Caco-2 (cell line): ENCODE results near the gene ELF1. TPM values are rescaled to one million over a fixed set of nuclear protein-coding genes. Genes with fewer than 3 reads are reported as not detected.
A peak's percentile ranks its signal among the peaks of the same experiment; 100 is the strongest.

Experiments used
- BruUV-seq: library from RNA; stranded (reverse); fragments of 400-500 nt; replicated peaks from 2 replicates; lab custom pipeline; 2021; lab: Mats Ljungman, UMichigan
- CTCF ChIA-PET: fragments of 300-600 bp; sonication (Branson Sonifier 250); formaldehyde crosslinking; loops from one replicate; lab custom pipeline; 2022; ENCODE audit warnings: antibody characterized with exemption; lab: Charles Lee
- POLR2A ChIA-PET: fragments of 300-600 bp; sonication (Branson Sonifier 250); formaldehyde crosslinking; loops from one replicate; lab custom pipeline; 2022; ENCODE audit warnings: antibody characterized with exemption; lab: Charles Lee
- DNase-seq, 2 experiments: peaks; one replicate each; pipeline versions ENCODE4 v3.0.0 to v3.0.0-alpha.2; 2020 to 2022
- H3K27me3 ChIP-seq: replicated peaks from 2 replicates; pipeline ENCODE4 v1.6.0; 2011; ENCODE audit warnings: low read length; ENCODE audit not compliant: control insufficient read depth, insufficient read depth
- H3K36me3 ChIP-seq: 2 replicates; pipeline ENCODE4 v1.5.1; 2011; ENCODE audit warnings: low read length; ENCODE audit not compliant: control insufficient read depth, insufficient read depth
- H3K4me1 ChIP-seq: fragments of 250-450 bp; sonication (Bioruptor Pico); 2 replicates; pipeline ENCODE4 v1.5.1; 2020; ENCODE audit warnings: mild to moderate bottlenecking
- H3K4me3 ChIP-seq: 2 replicates; pipeline ENCODE4 v1.5.1; 2011; ENCODE audit warnings: low read depth, mild to moderate bottlenecking, control low read depth, low read length
- H3K9me3 ChIP-seq: fragments of 250-450 bp; sonication (Bioruptor Pico); 2 replicates; pipeline ENCODE4 v1.5.1; 2020; ENCODE audit warnings: mild to moderate bottlenecking, moderate library complexity
- H3K27ac Mint-ChIP-seq: one replicate; pipeline ENCODE4 v1.8.0; 2022; ENCODE audit warnings: mixed read lengths; ENCODE audit not compliant: unreplicated experiment
- H3K27me3 Mint-ChIP-seq: one replicate; pipeline ENCODE4 v1.8.0; 2022; ENCODE audit warnings: mixed read lengths; ENCODE audit not compliant: insufficient read depth, unreplicated experiment
- H3K36me3 Mint-ChIP-seq: one replicate; pipeline ENCODE4 v1.8.0; 2022; ENCODE audit warnings: mild to moderate bottlenecking, mixed read lengths; ENCODE audit not compliant: insufficient read depth, unreplicated experiment
- H3K4me1 Mint-ChIP-seq: one replicate; pipeline ENCODE4 v1.8.0; 2022; ENCODE audit warnings: low read depth, mixed read lengths; ENCODE audit not compliant: unreplicated experiment
- H3K4me3 Mint-ChIP-seq: one replicate; pipeline ENCODE4 v1.8.0; 2022; ENCODE audit warnings: mild to moderate bottlenecking, moderate library complexity, mixed read lengths; ENCODE audit not compliant: unreplicated experiment
- H3K9me3 Mint-ChIP-seq: one replicate; pipeline ENCODE4 v1.8.0; 2022; ENCODE audit warnings: mixed read lengths; ENCODE audit not compliant: unreplicated experiment
- CTCF ChIP-seq, 2 experiments: fragments of 200-600 bp in 1 of 2; IDR thresholded peaks; 1 replicate in 1 of 2; 2 replicates in 1 of 2; pipeline versions ENCODE4 v1.5.1 to v1.8.0; 2011 to 2022; ENCODE audit warnings: antibody characterized with exemption in 1 of 2, control low read depth in 1 of 2, inconsistent platforms in 1 of 2, low read depth in 1 of 2, low read length in 1 of 2, mild to moderate bottlenecking in 1 of 2, moderate library complexity in 1 of 2; ENCODE audit not compliant: insufficient read depth in 1 of 2, severe bottlenecking in 1 of 2, unreplicated experiment in 1 of 2
- intact Hi-C: fragments of 100-400 bp; cut with micrococcal nuclease; formaldehyde crosslinking; loops from one replicate; pipeline ENCODE4 v1.10.0; 2022; ENCODE audit not compliant: unreplicated experiment
- total RNA-seq: library from RNA; stranded (reverse); gene quantifications from 2 replicates; pipeline ENCODE4 v1.2.3, GENCODE V29; 2022

The ELF1 gene
- total RNA-seq, 1 experiment from 2014 or later, result 116 TPM

GRCh38 chr13:41008349-41008980, 10.7 kb downstream of the ELF1 start:
- ChIA-PET CTCF (no interaction called here), POLR2A (no interaction called here)
- TF ChIP-seq CTCF (IDR thresholded peaks at IDR 0.05; ENCODE audit: insufficient read depth in 1 of 2, low read depth in 1 of 2, low read length in 1 of 2, severe bottlenecking in 1 of 2, unreplicated experiment in 1 of 2), result no peak
- intact Hi-C loops, result no loop called here
- Histone ChIP-seq H3K9me3 (no peaks in the 10 kb centered on the region), H3K27me3 (no peaks in the 10 kb centered on the region), H3K36me3 (no peaks in the 10 kb centered on the region; the same call in 1 of the 2 replicates), H3K4me1 (peaks cover 54% of the 10 kb centered on the region), H3K4me3 (no peak overlapping the region)
- H3K27me3 Mint-ChIP-seq, result no peaks in the 10 kb centered on the region
- H3K4me3 Mint-ChIP-seq, result peak overlapping the region; percentile 50
- H3K27ac Mint-ChIP-seq, result peak overlapping the region; percentile 87
- H3K4me1 Mint-ChIP-seq, result peaks cover 39% of the 10 kb centered on the region
- BruUV-seq, result no TSS peak
- DNase-seq, result no peak
- H3K9me3 Mint-ChIP-seq, result no peaks in the 10 kb centered on the region
- H3K36me3 Mint-ChIP-seq, result peaks cover 27% of the 10 kb centered on the region

- no TSS peak for BruUV-seq
- Histone ChIP-seq H3K36me3 (no peaks in the 10 kb centered on the region; the same call in 1 of the 2 replicates), H3K4me1 (peaks cover 61% of the 10 kb centered on the region), H3K27me3 (no peaks in the 10 kb centered on the region), H3K4me3 (no peak overlapping the region), H3K9me3 (no peaks in the 10 kb centered on the region)
- Mint-ChIP-seq H3K27ac (no peak overlapping the region), H3K4me3 (no peak overlapping the region), H3K36me3 (peaks cover 27% of the 10 kb centered on the region), H3K4me1 (peaks cover 41% of the 10 kb centered on the region), H3K27me3 (no peaks in the 10 kb centered on the region), H3K9me3 (no peaks in the 10 kb centered on the region)
- CTCF ChIA-PET, result no interaction called here
- no peak for DNase-seq
- intact Hi-C loops, result no loop called here
- POLR2A ChIA-PET, result no interaction called here
- TF ChIP-seq CTCF (IDR thresholded peaks at IDR 0.05; ENCODE audit: insufficient read depth in 1 of 2, low read depth in 1 of 2, low read length in 1 of 2, severe bottlenecking in 1 of 2, unreplicated experiment in 1 of 2), result no peak
Measured at GRCh38 chr13:41007744-41008128, 11.4 kb downstream of the ELF1 start.

GRCh38 chr13:41006978-41007743, 12.0 kb downstream of the ELF1 start:
- CTCF ChIA-PET, result no interaction called here
- intact Hi-C loops, result no loop called here
- Mint-ChIP-seq H3K27ac (no peak overlapping the region), H3K27me3 (no peaks in the 10 kb centered on the region), H3K9me3 (no peaks in the 10 kb centered on the region), H3K36me3 (peaks cover 23% of the 10 kb centered on the region), H3K4me1 (peaks cover 41% of the 10 kb centered on the region), H3K4me3 (no peak overlapping the region)
- H3K4me1 ChIP-seq, result peaks cover 64% of the 10 kb centered on the region
- BruUV-seq, result no TSS peak
- TF ChIP-seq CTCF (IDR thresholded peaks at IDR 0.05; ENCODE audit: insufficient read depth in 1 of 2, low read depth in 1 of 2, low read length in 1 of 2, severe bottlenecking in 1 of 2, unreplicated experiment in 1 of 2), result no peak
- H3K36me3 ChIP-seq, result no peaks in the 10 kb centered on the region; the same call in 1 of the 2 replicates
- no peak for DNase-seq
- H3K4me3 ChIP-seq, result no peak overlapping the region
- H3K27me3 ChIP-seq, result no peaks in the 10 kb centered on the region
- no peaks in the 10 kb centered on the region for H3K9me3 ChIP-seq
- POLR2A ChIA-PET, result no interaction called here
